Upper lobe of left lung (tissue), 6 donors: ENCODE results near the gene C16orf89. TPM values are rescaled to one million over a fixed set of nuclear protein-coding genes. Genes with fewer than 3 reads are reported as not detected.
A peak's percentile ranks its signal among the peaks of the same experiment; 100 is the strongest.
"Not testable (repeated sequence)": the region's sequence is repeated elsewhere in the genome, so short reads cannot be mapped to it uniquely, and the experiment has no call there.

Experiments used
- ATAC-seq, 2 donors: fragments of 200-7000 bp; cut with Tn5 transposase; one replicate each; pipeline ENCODE4 v1.9.1; 2022; ENCODE audit warnings: mild to moderate bottlenecking in 2 of 2, moderate library complexity in 2 of 2; ENCODE audit not compliant: low FRiP score in 2 of 2
- DNase-seq, 2 donors: peaks; one replicate each; pipeline ENCODE4 v3.0.0-alpha.2; 2019 to 2020
- H3K27ac ChIP-seq, 4 donors: fragments of 200-600 bp; sonication (generic); one replicate each; pipeline ENCODE4 v1.5.1; 2016 to 2019
- H3K27me3 ChIP-seq, 4 donors: fragments of 200-600 bp; sonication (generic); one replicate each; pipeline ENCODE4 v1.5.1; 2017 to 2019
- H3K36me3 ChIP-seq, 4 donors: fragments of 200-600 bp; sonication (generic); one replicate each; pipeline ENCODE4 v1.5.1; 2016 to 2019
- H3K4me1 ChIP-seq, 4 donors: fragments of 200-600 bp; sonication (generic); one replicate each; pipeline ENCODE4 v1.5.1; 2018 to 2019
- H3K4me3 ChIP-seq, 4 donors: fragments of 200-600 bp; sonication (generic); one replicate each; pipeline ENCODE4 v1.5.1; 2017 to 2019; ENCODE audit warnings: mild to moderate bottlenecking in 2 of 4, moderate library complexity in 1 of 4
- H3K9me3 ChIP-seq, 4 donors: fragments of 200-600 bp; sonication (generic); one replicate each; pipeline ENCODE4 v1.5.1; 2018 to 2019
- CTCF ChIP-seq, 6 experiments: fragments of 450-650 bp in 4 of 6; fragments of 200-600 bp in 2 of 6; sonication (generic) in 2 of 6; IDR thresholded peaks; one replicate each; pipeline ENCODE4 v1.5.1; 2016 to 2019; ENCODE audit warnings: antibody characterized with exemption in 6 of 6
- EP300 ChIP-seq, 4 donors: sonication (generic); formaldehyde crosslinking; IDR thresholded peaks; one replicate each; pipeline ENCODE4 v1.5.1; 2017; ENCODE audit warnings: antibody characterized with exemption in 4 of 4, control low read depth in 2 of 4
- POLR2A ChIP-seq, 4 donors: fragments of 450-650 bp; IDR thresholded peaks; one replicate each; pipeline ENCODE4 v1.5.1; 2016 to 2017; ENCODE audit warnings: antibody characterized with exemption in 4 of 4, mild to moderate bottlenecking in 2 of 4
- POLR2AphosphoS5 ChIP-seq, 2 donors: sonication (generic); formaldehyde crosslinking; IDR thresholded peaks; one replicate each; pipeline ENCODE4 v1.5.1; 2017; ENCODE audit warnings: antibody characterized with exemption in 2 of 2
- WGBS, 2 donors: methylation state at CpG; one replicate each; pipeline ENCODE4 v1.1.5; 2017 to 2018; 5-methylcytosine and 5-hydroxymethylcytosine counted together
- total RNA-seq, 6 donors: library from RNA; depleted of rRNA in 4 of 6; stranded (reverse); fragments of >200 nt in 4 of 6; gene quantifications; one replicate each; pipeline versions ENCODE4 v1.1.0 to v1.2.1, GENCODE V29; 2016 to 2021
- donor health status: DM: no; HTN: no; CAD: no; lungs with moderate emphysema.
- donor health status: DM: no; HTN: yes; CAD: no; lungs with severe emphysema.

The C16orf89 gene, protein sequence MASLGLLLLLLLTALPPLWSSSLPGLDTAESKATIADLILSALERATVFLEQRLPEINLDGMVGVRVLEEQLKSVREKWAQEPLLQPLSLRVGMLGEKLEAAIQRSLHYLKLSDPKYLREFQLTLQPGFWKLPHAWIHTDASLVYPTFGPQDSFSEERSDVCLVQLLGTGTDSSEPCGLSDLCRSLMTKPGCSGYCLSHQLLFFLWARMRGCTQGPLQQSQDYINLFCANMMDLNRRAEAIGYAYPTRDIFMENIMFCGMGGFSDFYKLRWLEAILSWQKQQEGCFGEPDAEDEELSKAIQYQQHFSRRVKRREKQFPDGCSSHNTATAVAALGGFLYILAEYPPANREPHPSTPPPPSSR
- total RNA-seq, result 100 to 1,000 TPM in 5 of 6 donors, 10 to 100 TPM in 1; 45.7 to 272 (median 174) TPM

GRCh38 chr16:5065813-5066212, at the start of gene C16orf89:
Gene C16orf89 (minus strand): TSS chr16:5065956. CDS start chr16:5065908, 48 bp downstream.
- peak; percentile 64 to 85 for ATAC-seq

GRCh38 chr16:5110933-5111332, 45.2 kb upstream of the C16orf89 start:
- not testable (repeated sequence) for H3K36me3 ChIP-seq, DNase-seq, H3K27me3 ChIP-seq, H3K4me1 ChIP-seq, H3K27ac ChIP-seq, H3K9me3 ChIP-seq, ATAC-seq, H3K4me3 ChIP-seq
- 75 to 77% methylated on average over 10 of the region's 10 CpGs for WGBS, 2 donors

More at GRCh38 chr16:5065813-5066212, at the start of gene C16orf89:
- H3K27me3 ChIP-seq, result no peaks in the 10 kb centered on the region
- peak; percentile 65 to 70 for DNase-seq
- H3K36me3 ChIP-seq, result no peaks in the 10 kb centered on the region
- peak in 1 of 4 donors; percentile 65 for TF ChIP-seq POLR2A (IDR thresholded peaks at IDR 0.05)
- TF ChIP-seq EP300 (IDR thresholded peaks at IDR 0.05), result no peak
- no peak for TF ChIP-seq POLR2AphosphoS5 (IDR thresholded peaks at IDR 0.05)
- no peaks in the 10 kb centered on the region for H3K9me3 ChIP-seq
- H3K4me1 ChIP-seq, result peaks cover 0 to 14% (median 7%) of the 10 kb centered on the region in 4 donors
- peak within 1 kb of the TSS; percentile 48 to 87 (median 72) for H3K27ac ChIP-seq
- 55 to 59% methylated on average over 8 to 10 of the region's 10 CpGs for WGBS, 2 donors
- peak within 1 kb of the TSS in 3 of 4 donors; percentile 28 to 43 (median 41) for H3K4me3 ChIP-seq

GRCh38 chr16:5108505-5109158, 42.9 kb upstream of the C16orf89 start:
- DNase-seq (peak; percentile 24 to 81), ATAC-seq (no peak)
- no peak overlapping the region for H3K4me3 ChIP-seq
- no peak overlapping the region for H3K27ac ChIP-seq
- H3K36me3 ChIP-seq, result no peaks in the 10 kb centered on the region
- no peaks in the 10 kb centered on the region for H3K27me3 ChIP-seq
- H3K4me1 ChIP-seq, result no peaks in the 10 kb centered on the region
- 89 to 92% methylated on average over 16 to 26 of the region's 27 CpGs for WGBS, 2 donors
- H3K9me3 ChIP-seq, result no peaks in the 10 kb centered on the region
- TF ChIP-seq EP300 (IDR thresholded peaks at IDR 0.05), result no peak
- TF ChIP-seq CTCF (IDR thresholded peaks at IDR 0.05), result no peak
- TF ChIP-seq POLR2AphosphoS5 (IDR thresholded peaks at IDR 0.05), result no peak
- no peak for TF ChIP-seq POLR2A (IDR thresholded peaks at IDR 0.05)

- not testable (repeated sequence) for H3K27me3 ChIP-seq, H3K4me1 ChIP-seq, ATAC-seq, H3K27ac ChIP-seq, H3K4me3 ChIP-seq, H3K36me3 ChIP-seq, H3K9me3 ChIP-seq, DNase-seq
- WGBS, 2 donors, result 44 to 60% methylated on average over 4 to 5 of the region's 5 CpGs
Measured at GRCh38 chr16:5105039-5105438, 39.3 kb upstream of the C16orf89 start.

GRCh38 chr16:5103296-5104032, 37.7 kb upstream of the C16orf89 start:
- ATAC-seq, result not testable (repeated sequence)

GRCh38 chr16:5099174-5099573, 33.4 kb upstream of the C16orf89 start:
- H3K4me1 ChIP-seq, result peaks cover 7 to 13% (median 9%) of the 10 kb centered on the region in 4 donors
- peak overlapping the region in 2 of 4 donors; percentile 87 to 97 for H3K4me3 ChIP-seq
- not testable (repeated sequence) for DNase-seq, H3K36me3 ChIP-seq, H3K9me3 ChIP-seq, H3K27me3 ChIP-seq, ATAC-seq
- WGBS, 2 donors, result 15 to 17% methylated on average over 4 of the region's 4 CpGs
- peak overlapping the region in 1 of 4 donors; percentile 85 for H3K27ac ChIP-seq

More at GRCh38 chr16:5103296-5104032, 37.7 kb upstream of the C16orf89 start:
- WGBS, 2 donors, result 92 to 94% methylated on average over 12 of the region's 12 CpGs
- H3K36me3 ChIP-seq, H3K27me3 ChIP-seq, H3K27ac ChIP-seq, H3K4me1 ChIP-seq, H3K9me3 ChIP-seq, H3K4me3 ChIP-seq, DNase-seq: not testable (repeated sequence)
